HFFc6 (cell line): ENCODE results near the gene HACD2. TPM values are rescaled to one million over a fixed set of nuclear protein-coding genes. Genes with fewer than 3 reads are reported as not detected.

Experiments used
- DNase-seq: peaks from one replicate; pipeline ENCODE4 v3.0.0-alpha.2; 2018
- H3K27ac Mint-ChIP-seq: 2 replicates; pipeline ENCODE4 v1.8.0; 2020; ENCODE audit warnings: mild to moderate bottlenecking, mixed read lengths
- H3K27me3 Mint-ChIP-seq: 2 replicates; pipeline ENCODE4 v1.8.0; 2021; ENCODE audit warnings: mild to moderate bottlenecking, moderate library complexity, mixed read lengths; ENCODE audit not compliant: insufficient read depth
- H3K36me3 Mint-ChIP-seq: 2 replicates; pipeline ENCODE4 v1.8.0; 2021; ENCODE audit warnings: low read depth, mixed read lengths
- H3K4me1 Mint-ChIP-seq: 2 replicates; pipeline ENCODE4 v1.8.0; 2020; ENCODE audit warnings: low read depth, mixed read lengths
- H3K4me3 Mint-ChIP-seq: 2 replicates; pipeline ENCODE4 v1.8.0; 2020; ENCODE audit warnings: mild to moderate bottlenecking, moderate library complexity, mixed read lengths
- H3K9me3 Mint-ChIP-seq: 2 replicates; pipeline ENCODE4 v1.8.0; 2020; ENCODE audit warnings: mild to moderate bottlenecking, mixed read lengths
- CTCF ChIP-seq: fragments of 200-600 bp; sonication (generic); IDR thresholded peaks from 2 replicates; pipeline ENCODE4 v1.5.0; 2021; ENCODE audit warnings: antibody characterized with exemption, mild to moderate bottlenecking
- total RNA-seq, 6 experiments: library from RNA; stranded (reverse); fragmentation: NEBNext Ultra II Directional; extraction: Animal tissue kit (Norgen Biotek cat#: 25700); gene quantifications; 2 replicates in 1 of 6; 3 replicates in 5 of 6; pipeline ENCODE4 v1.2.3, GENCODE V29; 2021

The HACD2 gene
- total RNA-seq, 6 experiments from 2014 or later, result 56.6 to 85.7 (median 75.7) TPM

GRCh38 chr3:123568875-123569274 is 16.0 kb downstream of the HACD2 start:
- TF ChIP-seq CTCF, result no peak
- Mint-ChIP-seq H3K27ac (no peak overlapping the region), H3K4me1 (peaks cover 16% of the 10 kb centered on the region), H3K27me3 (no peaks in the 10 kb centered on the region), H3K36me3 (peaks cover 12% of the 10 kb centered on the region), H3K4me3 (no peak overlapping the region), H3K9me3 (no peaks in the 10 kb centered on the region)
- no peak for DNase-seq

DNA sequence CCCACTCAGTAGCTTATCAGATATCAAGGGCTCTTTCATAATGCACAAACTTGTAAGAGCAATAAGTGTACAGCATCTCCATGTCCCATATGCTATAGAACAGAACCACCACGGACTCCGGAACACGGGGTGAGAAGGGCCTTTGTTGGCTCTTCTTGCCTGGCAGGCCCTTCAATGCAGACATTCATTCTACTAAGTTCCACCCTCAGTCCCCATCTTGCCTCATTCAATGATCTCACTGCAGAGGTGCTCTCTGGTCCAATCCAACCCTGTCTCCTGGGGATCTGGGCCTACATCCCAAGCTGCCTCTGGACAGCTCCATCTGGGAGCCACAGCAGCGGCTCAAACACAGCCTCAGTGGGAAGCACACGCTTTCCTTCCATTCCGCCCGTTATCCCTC is 16.8 kb downstream of the HACD2 start:
- no peak for TF ChIP-seq CTCF
- no peak overlapping the region for H3K27ac Mint-ChIP-seq
- no peaks in the 10 kb centered on the region for H3K9me3 Mint-ChIP-seq

GRCh38 chr3:123564056-123564455 is 20.8 kb downstream of the HACD2 start:
- H3K4me1 Mint-ChIP-seq, result peaks cover 21% of the 10 kb centered on the region

More for the DNA sequence above, 16.8 kb downstream of the HACD2 start:
- H3K36me3 Mint-ChIP-seq, result peaks cover 12% of the 10 kb centered on the region
- H3K4me3 Mint-ChIP-seq, result no peak overlapping the region
- H3K4me1 Mint-ChIP-seq, result peaks cover 17% of the 10 kb centered on the region
- no peak for DNase-seq
- no peaks in the 10 kb centered on the region for H3K27me3 Mint-ChIP-seq

GRCh38 chr3:123562547-123562946 is 22.3 kb downstream of the HACD2 start:
- Mint-ChIP-seq H3K4me3 (no peak overlapping the region), H3K27me3 (no peaks in the 10 kb centered on the region), H3K9me3 (no peaks in the 10 kb centered on the region), H3K4me1 (peaks cover 21% of the 10 kb centered on the region), H3K36me3 (peaks cover 5% of the 10 kb centered on the region; the same call in 1 of the 2 replicates), H3K27ac (no peak overlapping the region)
- no peak for TF ChIP-seq CTCF
- DNase-seq, result no peak

More at GRCh38 chr3:123564056-123564455, 20.8 kb downstream of the HACD2 start:
- H3K27ac Mint-ChIP-seq, result no peak overlapping the region
- no peaks in the 10 kb centered on the region for H3K27me3 Mint-ChIP-seq
- peaks cover 11% of the 10 kb centered on the region for H3K36me3 Mint-ChIP-seq
- no peaks in the 10 kb centered on the region for H3K9me3 Mint-ChIP-seq
- no peak for TF ChIP-seq CTCF
- no peak overlapping the region for H3K4me3 Mint-ChIP-seq
- no peak for DNase-seq

GRCh38 chr3:123561188-123561587 is 23.7 kb downstream of the HACD2 start:
- H3K4me3 Mint-ChIP-seq, result no peak overlapping the region
- peaks cover 21% of the 10 kb centered on the region for H3K4me1 Mint-ChIP-seq
- H3K27ac Mint-ChIP-seq, result no peak overlapping the region
- H3K27me3 Mint-ChIP-seq, result no peaks in the 10 kb centered on the region; the same call in 1 of the 2 replicates
- DNase-seq, result no peak
- H3K36me3 Mint-ChIP-seq, result peaks cover 11% of the 10 kb centered on the region; the same call in 1 of the 2 replicates
- H3K9me3 Mint-ChIP-seq, result no peaks in the 10 kb centered on the region
- no peak for TF ChIP-seq CTCF
